Measurements from ENCODE around the gene MTCH2. TPM values are rescaled to one million over a fixed set of nuclear protein-coding genes. Genes with fewer than 3 reads are reported as not detected.

The MTCH2 gene
- total RNA-seq, 2 experiments from 2014 or later: 11.8 to 12.7 TPM

GRCh38 chr11:47571357-47571729 is 71.0 kb downstream of the MTCH2 start:
- H3K36me3 Mint-ChIP-seq (ENCODE audit: low read depth): peaks cover 72% of the 10 kb centered on the region
- H3K4me1 Mint-ChIP-seq (ENCODE audit: low read depth): peaks cover 15% of the 10 kb centered on the region
- H3K4me3 Mint-ChIP-seq: peak overlapping the region; percentile 20
- H3K27ac ChIP-seq (ENCODE audit: low read depth in 1 of 2, low read length in 2 of 2): no peak overlapping the region
- peaks cover 10% of the 10 kb centered on the region for H3K4me1 ChIP-seq (ENCODE audit: insufficient read depth, low read length)
- peak overlapping the region; percentile 53 for H3K27ac Mint-ChIP-seq
- ATAC-seq (ENCODE audit: poor library complexity) (no peak), DNase-seq (no peak)
- H3K4me3 ChIP-seq (ENCODE audit: low read length): no peak overlapping the region
- H3K27me3 Mint-ChIP-seq: no peaks in the 10 kb centered on the region
- H3K36me3 ChIP-seq (ENCODE audit: insufficient read depth, low read length): peaks cover 47% of the 10 kb centered on the region
- no peaks in the 10 kb centered on the region for H3K27me3 ChIP-seq (ENCODE audit: control insufficient read depth in 1 of 2, insufficient read depth in 2 of 2, low read length in 2 of 2)
- no peak for TF ChIP-seq CTCF (IDR thresholded peaks at IDR 0.05)
- intact Hi-C loops (cut with DNase I, micrococcal nuclease): loop anchor here in 1 of 2 experiments (10.0 kb wide), 2 partner anchors 297 to 867 kb away; partner anchors contain the start of genes ARHGAP1, MADD and ZNF408
- ChIA-PET CTCF (no interaction called here), POLR2A (no interaction called here)
- H3K9me3 ChIP-seq (ENCODE audit: control insufficient read depth in 1 of 2, insufficient read depth in 1 of 2, low read length in 2 of 2): no peaks in the 10 kb centered on the region
- H3K9me3 Mint-ChIP-seq: no peaks in the 10 kb centered on the region

GRCh38 chr11:47570651-47571356 is 71.6 kb downstream of the MTCH2 start:
- ChIA-PET CTCF (no interaction called here), POLR2A (no interaction called here)
- no peak overlapping the region for H3K4me3 ChIP-seq (ENCODE audit: low read length)
- H3K4me3 Mint-ChIP-seq: peak overlapping the region; percentile 20
- ATAC-seq (ENCODE audit: poor library complexity) (no peak), DNase-seq (no peak)
- H3K27ac Mint-ChIP-seq: peak overlapping the region; percentile 53
- no peak overlapping the region for H3K27ac ChIP-seq (ENCODE audit: low read depth in 1 of 2, low read length in 2 of 2)
- TF ChIP-seq CTCF (IDR thresholded peaks at IDR 0.05): no peak
- peaks cover 15% of the 10 kb centered on the region for H3K4me1 ChIP-seq (ENCODE audit: insufficient read depth, low read length)
- H3K9me3 Mint-ChIP-seq: no peaks in the 10 kb centered on the region
- peaks cover 69% of the 10 kb centered on the region for H3K36me3 Mint-ChIP-seq (ENCODE audit: low read depth)
- no peaks in the 10 kb centered on the region for H3K9me3 ChIP-seq (ENCODE audit: control insufficient read depth in 1 of 2, insufficient read depth in 1 of 2, low read length in 2 of 2)
- intact Hi-C loops (cut with DNase I, micrococcal nuclease): loop anchor here in 1 of 2 experiments (10.0 kb wide), 2 partner anchors 296 to 866 kb away; partner anchors contain the start of genes ARHGAP1, MADD and ZNF408
- H3K36me3 ChIP-seq (ENCODE audit: insufficient read depth, low read length): peaks cover 45% of the 10 kb centered on the region
- no peaks in the 10 kb centered on the region for H3K27me3 Mint-ChIP-seq
- H3K27me3 ChIP-seq (ENCODE audit: control insufficient read depth in 1 of 2, insufficient read depth in 2 of 2, low read length in 2 of 2): no peaks in the 10 kb centered on the region
- H3K4me1 Mint-ChIP-seq (ENCODE audit: low read depth): peaks cover 21% of the 10 kb centered on the region

GRCh38 chr11:47569646-47570045 is 72.7 kb downstream of the MTCH2 start:
- Histone ChIP-seq H3K4me1 (ENCODE audit: insufficient read depth, low read length) (peaks cover 20% of the 10 kb centered on the region), H3K4me3 (ENCODE audit: low read length) (no peak overlapping the region), H3K36me3 (ENCODE audit: insufficient read depth, low read length) (peaks cover 40% of the 10 kb centered on the region), H3K27ac (ENCODE audit: low read depth in 1 of 2, low read length in 2 of 2) (no peak overlapping the region), H3K27me3 (ENCODE audit: control insufficient read depth in 1 of 2, insufficient read depth in 2 of 2, low read length in 2 of 2) (no peaks in the 10 kb centered on the region), H3K9me3 (ENCODE audit: control insufficient read depth in 1 of 2, insufficient read depth in 1 of 2, low read length in 2 of 2) (no peaks in the 10 kb centered on the region)
- H3K4me1 Mint-ChIP-seq (ENCODE audit: low read depth): peaks cover 27% of the 10 kb centered on the region
- ATAC-seq (ENCODE audit: poor library complexity) (no peak), DNase-seq (no peak)
- ChIA-PET POLR2A (interaction anchor here (1.2 kb wide), 1 partner anchor 9 kb away, joined by 4 read pairs; the partner anchor contains the start of gene KBTBD4), CTCF (no interaction called here)
- intact Hi-C loops (cut with DNase I, micrococcal nuclease): loop anchor here in 1 of 2 experiments (10.0 kb wide), 2 partner anchors 295 to 865 kb away; partner anchors contain the start of genes ARHGAP1, MADD and ZNF408
- H3K27ac Mint-ChIP-seq: no peak overlapping the region
- no peak for TF ChIP-seq CTCF (IDR thresholded peaks at IDR 0.05)
- H3K36me3 Mint-ChIP-seq (ENCODE audit: low read depth): peaks cover 61% of the 10 kb centered on the region
- no peaks in the 10 kb centered on the region for H3K27me3 Mint-ChIP-seq
- H3K9me3 Mint-ChIP-seq: no peaks in the 10 kb centered on the region
- no peak overlapping the region for H3K4me3 Mint-ChIP-seq

Other genes starting within 250 kb of the MTCH2 start
- 10 to 100 TPM; 36.6 to 39.2 TPM for gene SLC39A13, start 234.0 kb downstream of the MTCH2 start, total RNA-seq
- 10 to 100 TPM; 51.3 to 59.5 TPM for gene PSMC3, start 216.1 kb downstream of the MTCH2 start, total RNA-seq
- gene RAPSN, start 193.4 kb downstream of the MTCH2 start, total RNA-seq: under 1 TPM; 0.56 to 0.85 TPM
- gene CELF1, start 89.4 kb downstream of the MTCH2 start, total RNA-seq: 100 to 1,000 TPM; 103 to 111 TPM
- 10 to 100 TPM; 18.9 to 26.7 TPM for gene PTPMT1, start 77.0 kb downstream of the MTCH2 start, total RNA-seq
- 10 to 100 TPM; 29.1 to 30.2 TPM for gene KBTBD4, start 63.6 kb downstream of the MTCH2 start, total RNA-seq
- 100 to 1,000 TPM; 139 to 144 TPM for gene NDUFS3, start 63.5 kb downstream of the MTCH2 start, total RNA-seq
- gene FAM180B, start 55.9 kb downstream of the MTCH2 start, total RNA-seq: under 1 TPM; 0.55 to 0.92 TPM
- gene C1QTNF4, start 48.1 kb downstream of the MTCH2 start, total RNA-seq: under 1 TPM; 0.41 to 0.92 TPM
- 1 to 10 TPM; 3.6 to 4.4 TPM for gene AGBL2, start 72.8 kb upstream of the MTCH2 start, total RNA-seq
- gene FNBP4, start 124.8 kb upstream of the MTCH2 start, total RNA-seq: 100 to 1,000 TPM; 402 to 427 TPM
- gene NUP160, start 205.8 kb upstream of the MTCH2 start, total RNA-seq: 10 to 100 TPM; 41.9 to 47.9 TPM

Data from CD4-positive, alpha-beta T cell (primary cell).